Upper lobe of right lung (tissue), 1 donor: ENCODE data around the gene ABCC12. TPM values are rescaled to one million over a fixed set of nuclear protein-coding genes. Genes with fewer than 3 reads are reported as not detected.
A peak's percentile ranks its signal among the peaks of the same experiment; 100 is the strongest.
"Not testable (repeated sequence)": the region's sequence is repeated elsewhere in the genome, so short reads cannot be mapped to it uniquely, and the experiment has no call there.

Experiments
- ATAC-seq: fragments of 200-7000 bp; cut with Tn5 transposase; one replicate; pipeline ENCODE4 v1.9.1; 2020; ENCODE audit warnings: mild to moderate bottlenecking, moderate library complexity
- DNase-seq: peaks from one replicate; pipeline ENCODE4 v3.0.0-alpha.2; 2020
- H3K27ac ChIP-seq: fragments of 200-600 bp; one replicate; pipeline ENCODE4 v1.8.0; 2022
- H3K27me3 ChIP-seq: fragments of 200-600 bp; one replicate; pipeline ENCODE4 v1.8.0; 2022; ENCODE audit warnings: mild to moderate bottlenecking
- H3K36me3 ChIP-seq: fragments of 200-600 bp; one replicate; pipeline ENCODE4 v1.8.0; 2022
- H3K4me1 ChIP-seq: fragments of 200-600 bp; one replicate; pipeline ENCODE4 v1.8.0; 2022
- H3K4me3 ChIP-seq: fragments of 200-600 bp; one replicate; pipeline ENCODE4 v1.8.0; 2022; ENCODE audit warnings: mild to moderate bottlenecking
- H3K9me3 ChIP-seq: fragments of 200-600 bp; one replicate; pipeline ENCODE4 v1.8.0; 2022
- intact Hi-C: fragments of 100-400 bp; cut with DNase I; formaldehyde crosslinking; loops from one replicate; pipeline ENCODE4 v1.11.0; 2022
- total RNA-seq: library from RNA; stranded (reverse); fragmentation: NEBNext Ultra II Directional; extraction: Animal tissue kit (Norgen Biotek cat#: 25700); gene quantifications from one replicate; pipeline ENCODE4 v1.2.1, GENCODE V29; 2021
- TF ChIP-seq, protein P1 (sequence below): fragments of 200-600 bp; IDR thresholded peaks from one replicate; pipeline ENCODE4 v1.8.0; 2022; ENCODE audit warnings: antibody characterized with exemption
- donor health status: DM: no; HTN: yes; CAD: no; lungs with severe emphysema.

The ABCC12 gene
- total RNA-seq, 1 donor from 2014 or later, result not detected

GRCh38 chr16:48169896-48170295 is 14.1 kb upstream of the ABCC12 start:
- intact Hi-C loops, result loop anchor here (10.0 kb wide), 1 partner anchor 1025 kb away; the partner anchor contains the start of gene NETO2
- no peak overlapping the region for H3K4me3 ChIP-seq

GRCh38 chr16:48168075-48168474 is 12.3 kb upstream of the ABCC12 start:
- ATAC-seq, result no peak
- Histone ChIP-seq H3K27me3 (no peaks in the 10 kb centered on the region), H3K4me1 (peaks cover 12% of the 10 kb centered on the region), H3K9me3 (no peaks in the 10 kb centered on the region), H3K36me3 (no peaks in the 10 kb centered on the region), H3K4me3 (no peak overlapping the region), H3K27ac (no peak overlapping the region)
- TF ChIP-seq, protein P1, sequence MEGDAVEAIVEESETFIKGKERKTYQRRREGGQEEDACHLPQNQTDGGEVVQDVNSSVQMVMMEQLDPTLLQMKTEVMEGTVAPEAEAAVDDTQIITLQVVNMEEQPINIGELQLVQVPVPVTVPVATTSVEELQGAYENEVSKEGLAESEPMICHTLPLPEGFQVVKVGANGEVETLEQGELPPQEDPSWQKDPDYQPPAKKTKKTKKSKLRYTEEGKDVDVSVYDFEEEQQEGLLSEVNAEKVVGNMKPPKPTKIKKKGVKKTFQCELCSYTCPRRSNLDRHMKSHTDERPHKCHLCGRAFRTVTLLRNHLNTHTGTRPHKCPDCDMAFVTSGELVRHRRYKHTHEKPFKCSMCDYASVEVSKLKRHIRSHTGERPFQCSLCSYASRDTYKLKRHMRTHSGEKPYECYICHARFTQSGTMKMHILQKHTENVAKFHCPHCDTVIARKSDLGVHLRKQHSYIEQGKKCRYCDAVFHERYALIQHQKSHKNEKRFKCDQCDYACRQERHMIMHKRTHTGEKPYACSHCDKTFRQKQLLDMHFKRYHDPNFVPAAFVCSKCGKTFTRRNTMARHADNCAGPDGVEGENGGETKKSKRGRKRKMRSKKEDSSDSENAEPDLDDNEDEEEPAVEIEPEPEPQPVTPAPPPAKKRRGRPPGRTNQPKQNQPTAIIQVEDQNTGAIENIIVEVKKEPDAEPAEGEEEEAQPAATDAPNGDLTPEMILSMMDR, result no peak
- DNase-seq, result no peak
- intact Hi-C loops, result loop anchor here (10.0 kb wide), 1 partner anchor 1023 kb away; the partner anchor contains the start of gene NETO2

More at GRCh38 chr16:48169896-48170295, 14.1 kb upstream of the ABCC12 start:
- TF ChIP-seq, protein P1, result no peak
- Histone ChIP-seq H3K9me3 (no peaks in the 10 kb centered on the region), H3K27ac (no peak overlapping the region), H3K27me3 (no peaks in the 10 kb centered on the region), H3K4me1 (peaks cover 10% of the 10 kb centered on the region), H3K36me3 (no peaks in the 10 kb centered on the region)
- DNase-seq (no peak), ATAC-seq (no peak)

DNA sequence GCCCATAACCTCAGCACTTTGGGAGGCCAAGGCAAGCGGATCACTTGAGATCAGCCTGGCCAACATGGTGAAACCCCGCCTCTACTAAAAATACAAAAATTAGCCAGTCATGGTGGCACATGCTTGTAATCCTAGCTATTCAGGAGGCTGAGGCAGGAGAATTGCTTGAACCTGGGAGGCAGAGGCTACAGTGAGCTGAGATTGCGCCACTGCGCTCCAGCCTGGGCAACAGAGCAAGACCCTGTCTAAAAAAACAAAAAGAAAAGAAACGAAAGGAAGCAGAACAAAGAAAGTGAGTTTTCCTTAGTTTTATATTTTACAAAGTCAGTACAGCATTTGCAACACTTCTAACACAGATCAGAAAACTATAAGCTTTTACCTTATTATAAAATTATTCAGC is 10.8 kb upstream of the ABCC12 start:
- H3K27me3 ChIP-seq, H3K9me3 ChIP-seq, ATAC-seq, H3K27ac ChIP-seq, H3K4me3 ChIP-seq, DNase-seq, H3K36me3 ChIP-seq: not testable (repeated sequence)
- intact Hi-C loops, result loop anchor here (10.0 kb wide), 1 partner anchor 1022 kb away; the partner anchor contains the start of gene NETO2
- H3K4me1 ChIP-seq, result peaks cover 12% of the 10 kb centered on the region

GRCh38 chr16:48165961-48166578 is 10.3 kb upstream of the ABCC12 start:
- H3K36me3 ChIP-seq, result no peaks in the 10 kb centered on the region
- H3K27me3 ChIP-seq, result no peaks in the 10 kb centered on the region
- H3K27ac ChIP-seq, result no peak overlapping the region
- no peaks in the 10 kb centered on the region for H3K9me3 ChIP-seq
- DNase-seq (no peak), ATAC-seq (no peak)
- no peak overlapping the region for H3K4me3 ChIP-seq
- intact Hi-C loops, result loop anchor here (10.0 kb wide), 1 partner anchor 1021 kb away; the partner anchor contains the start of gene NETO2
- peaks cover 12% of the 10 kb centered on the region for H3K4me1 ChIP-seq
- TF ChIP-seq, protein P1, result no peak

DNA sequence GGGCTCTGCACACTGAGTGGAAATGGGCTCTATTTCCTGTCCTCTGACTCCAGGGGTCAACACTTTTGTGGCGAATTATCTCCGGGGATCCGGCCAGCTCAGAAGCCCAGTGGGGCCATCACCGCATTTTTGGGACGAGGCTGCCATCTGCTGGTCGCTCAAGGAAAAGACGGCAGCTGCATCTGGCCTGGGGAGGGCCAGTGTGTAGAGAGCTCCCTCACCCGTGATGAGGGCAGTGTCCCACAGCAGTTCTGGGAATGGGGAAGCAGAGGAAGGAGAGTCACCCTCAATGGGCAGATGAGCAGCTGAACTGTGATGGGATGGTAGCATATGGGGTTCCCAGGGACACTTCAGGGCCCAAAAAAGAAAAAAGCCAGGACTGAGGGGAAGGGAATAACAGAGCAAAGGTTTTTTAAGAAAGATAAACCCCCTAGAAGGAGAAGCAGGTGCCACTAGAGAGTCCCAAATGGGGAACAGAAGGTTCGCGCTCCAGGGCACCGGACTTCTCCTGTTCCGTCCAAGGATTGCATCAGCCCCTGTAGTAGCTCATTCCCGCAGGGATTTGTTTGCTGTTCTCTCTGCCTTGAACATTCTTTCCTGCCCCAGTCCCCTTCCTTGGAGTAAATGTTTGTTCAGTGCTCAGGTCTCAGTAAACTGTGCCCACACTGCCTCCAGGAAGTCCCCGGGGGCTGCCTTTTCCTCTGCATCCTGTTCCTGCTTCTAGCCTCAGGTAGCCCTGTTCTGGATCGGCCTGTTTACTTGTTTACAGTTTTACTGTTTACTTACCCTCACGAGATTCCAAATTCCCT is 9.3 kb upstream of the ABCC12 start:
- peak; percentile 86 for DNase-seq
- TF ChIP-seq, protein P1, result peak; percentile 89
- peaks cover 12% of the 10 kb centered on the region for H3K4me1 ChIP-seq
- no peaks in the 10 kb centered on the region for H3K27me3 ChIP-seq
- H3K27ac ChIP-seq, result peak overlapping the region; percentile 39
- H3K36me3 ChIP-seq, result no peaks in the 10 kb centered on the region
- no peaks in the 10 kb centered on the region for H3K9me3 ChIP-seq
- ATAC-seq, result peak; percentile 97
- intact Hi-C loops, result loop anchor here (10.0 kb wide), 1 partner anchor 1020 kb away; the partner anchor contains the start of gene NETO2
- no peak overlapping the region for H3K4me3 ChIP-seq
